DOHH2 (cell line): ENCODE measurements around the gene ATP8A2.

Source experiments
- H3F3A ChIP-seq: fragments of 200-600 bp; sonication (generic), shearing (Covaris generic); 2 replicates; pipeline ENCODE4 v1.6.0; 2016; ENCODE audit warnings: antibody characterized with exemption, mild to moderate bottlenecking; ENCODE audit not compliant: control insufficient read depth, insufficient read depth
- H3K27ac ChIP-seq: fragments of 200-600 bp; sonication (generic); 2 replicates; pipeline ENCODE4 v1.5.1; 2014; ENCODE audit warnings: low read depth, mild to moderate bottlenecking, low read length, moderate library complexity
- H3K27me3 ChIP-seq: fragments of 200-600 bp; sonication (generic); 2 replicates; pipeline ENCODE4 v1.6.1; 2014; ENCODE audit warnings: mild to moderate bottlenecking, low read length, mixed read lengths; ENCODE audit not compliant: control insufficient read depth
- H3K36me3 ChIP-seq: fragments of 200-600 bp; sonication (generic); 2 replicates; pipeline ENCODE4 v1.6.1; 2014; ENCODE audit warnings: mild to moderate bottlenecking, low read length, moderate library complexity, mixed read lengths; ENCODE audit not compliant: control insufficient read depth
- H3K4me1 ChIP-seq: fragments of 200-600 bp; sonication (generic); 2 replicates; pipeline ENCODE4 v1.6.1; 2014; ENCODE audit warnings: mild to moderate bottlenecking, low read length, mixed read lengths; ENCODE audit not compliant: control insufficient read depth
- H3K4me2 ChIP-seq: fragments of 200-600 bp; sonication (generic); 2 replicates; pipeline ENCODE4 v1.6.0; 2014; ENCODE audit warnings: mild to moderate bottlenecking, low read length, moderate library complexity
- H3K4me3 ChIP-seq: fragments of 200-600 bp; sonication (generic); 2 replicates; pipeline ENCODE4 v1.5.1; 2014; ENCODE audit warnings: mild to moderate bottlenecking, low read length, mixed read lengths
- H3K79me2 ChIP-seq: fragments of 200-600 bp; sonication (generic); 2 replicates; pipeline ENCODE4 v1.6.1; 2014; ENCODE audit warnings: mild to moderate bottlenecking, low read length, mixed read lengths; ENCODE audit not compliant: control insufficient read depth
- H3K9me2 ChIP-seq: fragments of 200-600 bp; sonication (generic); replicated peaks from 2 replicates; pipeline ENCODE4 v1.6.1; 2014; ENCODE audit warnings: mild to moderate bottlenecking, low read length, mixed read lengths; ENCODE audit not compliant: control insufficient read depth
- H3K9me3 ChIP-seq: fragments of 200-600 bp; sonication (generic); 2 replicates; pipeline ENCODE4 v1.6.1; 2014; ENCODE audit warnings: antibody characterized with exemption, low read length, mixed read lengths; ENCODE audit not compliant: control insufficient read depth, insufficient read depth
- H4K20me1 ChIP-seq: fragments of 200-600 bp; sonication (generic); 2 replicates; pipeline ENCODE4 v1.6.0; 2014; ENCODE audit warnings: low read depth, mild to moderate bottlenecking, antibody characterized with exemption, low read length, moderate library complexity; ENCODE audit not compliant: control insufficient read depth, insufficient read depth
- CTCF ChIP-seq: fragments of 200-600 bp; sonication (generic); IDR thresholded peaks from one replicate; pipeline ENCODE4 v1.5.1; 2014; ENCODE audit warnings: antibody characterized with exemption, mild to moderate bottlenecking, low read depth, low read length; ENCODE audit not compliant: poor library complexity, severe bottlenecking
- EZH2phosphoT487 ChIP-seq: fragments of 200-600 bp; sonication (generic); IDR thresholded peaks from 2 replicates; pipeline ENCODE4 v1.6.1; 2017; ENCODE audit warnings: borderline replicate concordance, mild to moderate bottlenecking, antibody characterized with exemption, low read length, moderate library complexity, mixed read lengths

ATP8A2 gene

GRCh38 chr13:25839371-25839770, 467.6 kb downstream of the ATP8A2 start:
- Histone ChIP-seq H3K4me1 (no peaks in the 10 kb centered on the region), H3K27me3 (no peaks in the 10 kb centered on the region), H3K4me3 (no peak overlapping the region)

GRCh38 chr13:25840261-25840660, 468.5 kb downstream of the ATP8A2 start:
- Histone ChIP-seq H3K9me3 (no peaks in the 10 kb centered on the region), H3K4me1 (no peaks in the 10 kb centered on the region), H3K4me2 (no peak overlapping the region), H3K27ac (no peak overlapping the region), H3K36me3 (no peaks in the 10 kb centered on the region), H3K79me2 (no peaks in the 10 kb centered on the region), H3K9me2 (no peaks in the 10 kb centered on the region), H3K27me3 (no peaks in the 10 kb centered on the region), H3F3A (no peaks in the 10 kb centered on the region), H3K4me3 (no peak overlapping the region), H4K20me1 (no peaks in the 10 kb centered on the region)
- no peak for TF ChIP-seq CTCF
- TF ChIP-seq EZH2phosphoT487, result no peak

More at GRCh38 chr13:25839371-25839770, 467.6 kb downstream of the ATP8A2 start:
- Histone ChIP-seq H3K36me3 (no peaks in the 10 kb centered on the region), H3K4me2 (no peak overlapping the region), H4K20me1 (no peaks in the 10 kb centered on the region), H3K79me2 (no peaks in the 10 kb centered on the region), H3K27ac (no peak overlapping the region), H3F3A (no peaks in the 10 kb centered on the region), H3K9me3 (no peaks in the 10 kb centered on the region), H3K9me2 (no peaks in the 10 kb centered on the region)
- TF ChIP-seq CTCF (no peak), EZH2phosphoT487 (no peak)

GRCh38 chr13:25840931-25841330, 469.2 kb downstream of the ATP8A2 start:
- no peaks in the 10 kb centered on the region for H3K9me2 ChIP-seq
- H3K36me3 ChIP-seq, result no peaks in the 10 kb centered on the region
- no peaks in the 10 kb centered on the region for H3F3A ChIP-seq
- no peaks in the 10 kb centered on the region for H4K20me1 ChIP-seq
- H3K27ac ChIP-seq, result no peak overlapping the region
- H3K4me2 ChIP-seq, result no peak overlapping the region
- no peak overlapping the region for H3K4me3 ChIP-seq
- H3K27me3 ChIP-seq, result no peaks in the 10 kb centered on the region
- no peaks in the 10 kb centered on the region for H3K4me1 ChIP-seq
- TF ChIP-seq CTCF (no peak), EZH2phosphoT487 (no peak)
- H3K9me3 ChIP-seq, result no peaks in the 10 kb centered on the region
- no peaks in the 10 kb centered on the region for H3K79me2 ChIP-seq

GRCh38 chr13:25843692-25844091, 471.9 kb downstream of the ATP8A2 start:
- Histone ChIP-seq H3K27me3 (no peaks in the 10 kb centered on the region), H3F3A (no peaks in the 10 kb centered on the region), H3K9me2 (no peaks in the 10 kb centered on the region), H3K9me3 (no peaks in the 10 kb centered on the region), H3K4me3 (no peak overlapping the region), H3K27ac (no peak overlapping the region), H3K79me2 (no peaks in the 10 kb centered on the region), H4K20me1 (no peaks in the 10 kb centered on the region), H3K4me1 (no peaks in the 10 kb centered on the region), H3K36me3 (no peaks in the 10 kb centered on the region), H3K4me2 (no peak overlapping the region)
- TF ChIP-seq CTCF (no peak), EZH2phosphoT487 (no peak)
